Keratinocyte (primary cell): ENCODE data around the gene C11orf97.
A peak's percentile ranks its signal among the peaks of the same experiment; 100 is the strongest.

Experiments used
- EZH2 ChIP-seq: IDR thresholded peaks from one replicate; pipeline ENCODE4 v1.6.1; 2012; ENCODE audit warnings: inconsistent platforms, mild to moderate bottlenecking, low read length, moderate library complexity
- TF ChIP-seq, protein P1 (sequence below), 3 experiments: IDR thresholded peaks in 1 of 3; conservative IDR thresholded peaks in 1 of 3; optimal IDR thresholded peaks in 1 of 3; 2 replicates in 2 of 3; 3 replicates in 1 of 3; pipeline versions ENCODE3 to v1.5.1; 2011; ENCODE audit warnings: low read length in 3 of 3, mild to moderate bottlenecking in 3 of 3, moderate library complexity in 2 of 3, control low read depth in 1 of 3, inconsistent platforms in 1 of 3; ENCODE audit not compliant: insufficient read depth in 2 of 3; ENCODE audit errors: extremely low read depth in 1 of 3

DNA sequence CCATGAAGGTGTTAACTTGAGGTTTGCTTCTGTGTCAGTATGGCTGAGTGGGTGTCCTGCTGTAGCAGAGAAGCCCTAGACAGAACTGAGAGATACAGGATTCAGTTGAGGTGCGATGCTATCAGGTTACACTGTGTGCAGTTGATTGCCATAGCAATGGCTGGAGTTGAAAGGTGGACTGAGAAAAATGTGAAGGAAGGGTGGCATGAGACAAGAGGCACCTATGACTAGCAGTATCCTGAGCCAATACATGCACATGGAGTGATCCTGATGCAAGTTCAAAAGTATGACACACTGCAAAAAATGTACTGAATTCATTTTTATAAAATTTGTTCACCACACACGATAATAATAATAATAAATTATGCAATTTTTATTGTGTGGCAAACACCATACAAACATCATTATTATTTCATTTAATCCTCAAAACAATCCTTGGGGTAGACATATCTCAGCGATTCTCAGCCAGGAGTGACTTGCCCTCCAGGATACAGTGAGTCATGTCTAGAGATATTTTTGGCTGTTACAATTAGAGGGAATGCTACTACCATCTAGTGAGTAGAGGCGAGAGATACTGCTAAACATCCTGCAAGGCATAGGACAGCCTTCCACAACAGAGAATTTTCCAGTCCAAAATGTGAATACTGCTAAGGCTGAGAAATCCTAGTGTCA lies 51.1 kb downstream of the C11orf97 start:
- TF ChIP-seq, protein P1, sequence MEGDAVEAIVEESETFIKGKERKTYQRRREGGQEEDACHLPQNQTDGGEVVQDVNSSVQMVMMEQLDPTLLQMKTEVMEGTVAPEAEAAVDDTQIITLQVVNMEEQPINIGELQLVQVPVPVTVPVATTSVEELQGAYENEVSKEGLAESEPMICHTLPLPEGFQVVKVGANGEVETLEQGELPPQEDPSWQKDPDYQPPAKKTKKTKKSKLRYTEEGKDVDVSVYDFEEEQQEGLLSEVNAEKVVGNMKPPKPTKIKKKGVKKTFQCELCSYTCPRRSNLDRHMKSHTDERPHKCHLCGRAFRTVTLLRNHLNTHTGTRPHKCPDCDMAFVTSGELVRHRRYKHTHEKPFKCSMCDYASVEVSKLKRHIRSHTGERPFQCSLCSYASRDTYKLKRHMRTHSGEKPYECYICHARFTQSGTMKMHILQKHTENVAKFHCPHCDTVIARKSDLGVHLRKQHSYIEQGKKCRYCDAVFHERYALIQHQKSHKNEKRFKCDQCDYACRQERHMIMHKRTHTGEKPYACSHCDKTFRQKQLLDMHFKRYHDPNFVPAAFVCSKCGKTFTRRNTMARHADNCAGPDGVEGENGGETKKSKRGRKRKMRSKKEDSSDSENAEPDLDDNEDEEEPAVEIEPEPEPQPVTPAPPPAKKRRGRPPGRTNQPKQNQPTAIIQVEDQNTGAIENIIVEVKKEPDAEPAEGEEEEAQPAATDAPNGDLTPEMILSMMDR (optimal IDR thresholded peaks at IDR 0.05 in 1 of 3, IDR thresholded peaks at IDR 0.05 in 1 of 3, conservative IDR thresholded peaks at IDR 0.05 in 1 of 3; ENCODE audit: extremely low read depth in 1 of 3, insufficient read depth in 2 of 3, low read length in 3 of 3), result peak; percentile 49 to 59 (median 56)
- TF ChIP-seq EZH2, result no peak
